GM23338 (cell line): ENCODE results near the gene LRIG1. TPM values are rescaled to one million over a fixed set of nuclear protein-coding genes. Genes with fewer than 3 reads are reported as not detected.

Experiments used
- ATAC-seq: fragments of 200-7000 bp; cut with Tn5 transposase; 3 replicates; pipeline ENCODE4 v1.9.1; 2020
- DNase-seq: peaks from one replicate; pipeline ENCODE4 v3.0.0-alpha.2; 2015; ENCODE audit warnings: low spot score
- H2AFZ ChIP-seq: fragments of 200-600 bp; sonication (generic); 2 replicates; pipeline ENCODE4 v1.8.0; 2016; ENCODE audit warnings: antibody characterized with exemption, mild to moderate bottlenecking, moderate library complexity
- H3F3A ChIP-seq: fragments of 200-600 bp; sonication (generic); replicated peaks from 2 replicates; pipeline ENCODE4 v1.8.0; 2017; ENCODE audit warnings: antibody characterized with exemption, mixed run types, low read depth
- H3K27ac ChIP-seq: fragments of 200-600 bp; sonication (generic); 2 replicates; pipeline ENCODE4 v1.6.1; 2016; ENCODE audit warnings: low read depth
- H3K27me3 ChIP-seq: fragments of 200-600 bp; sonication (generic); 2 replicates; pipeline ENCODE4 v1.8.0; 2016; ENCODE audit warnings: mild to moderate bottlenecking, mixed run types, moderate library complexity; ENCODE audit not compliant: insufficient read depth
- H3K36me3 ChIP-seq: fragments of 200-600 bp; sonication (generic); 2 replicates; pipeline ENCODE4 v1.8.0; 2016; ENCODE audit warnings: mild to moderate bottlenecking; ENCODE audit not compliant: insufficient read depth
- H3K4me1 ChIP-seq: fragments of 200-600 bp; sonication (generic); 2 replicates; pipeline ENCODE4 v1.8.0; 2016; ENCODE audit warnings: mild to moderate bottlenecking, moderate library complexity; ENCODE audit not compliant: insufficient read depth
- H3K4me2 ChIP-seq: fragments of 200-600 bp; sonication (generic); 2 replicates; pipeline ENCODE4 v1.7.1; 2017; ENCODE audit warnings: mixed run types
- H3K4me3 ChIP-seq: fragments of 200-600 bp; sonication (generic); 2 replicates; pipeline ENCODE4 v1.6.1; 2016; ENCODE audit warnings: mixed run types
- H3K79me2 ChIP-seq: fragments of 200-600 bp; sonication (generic); replicated peaks from 2 replicates; pipeline ENCODE4 v1.8.0; 2017; ENCODE audit warnings: mild to moderate bottlenecking; ENCODE audit not compliant: insufficient read depth
- H3K9me2 ChIP-seq: fragments of 200-600 bp; sonication (generic); 2 replicates; pipeline ENCODE4 v1.8.0; 2017; ENCODE audit not compliant: insufficient read depth
- H4K20me1 ChIP-seq: fragments of 200-600 bp; sonication (generic); replicated peaks from 2 replicates; pipeline ENCODE4 v1.8.0; 2017; ENCODE audit warnings: mild to moderate bottlenecking; ENCODE audit not compliant: insufficient read depth
- H3K27ac Mint-ChIP-seq: 2 replicates; pipeline ENCODE4 v1.8.0; 2020; ENCODE audit warnings: inconsistent platforms, mild to moderate bottlenecking, moderate library complexity, mixed read lengths
- H3K27me3 Mint-ChIP-seq: 3 replicates; pipeline ENCODE4 v1.8.0; 2022; ENCODE audit warnings: low read depth, mild to moderate bottlenecking, moderate library complexity, mixed read lengths, inconsistent platforms; ENCODE audit not compliant: insufficient read depth, poor library complexity
- H3K36me3 Mint-ChIP-seq: 3 replicates; pipeline ENCODE4 v1.8.0; 2021; ENCODE audit warnings: low read depth, mild to moderate bottlenecking, inconsistent platforms, moderate library complexity, mixed read lengths
- H3K4me1 Mint-ChIP-seq: 3 replicates; pipeline ENCODE4 v1.8.0; 2020; ENCODE audit warnings: mild to moderate bottlenecking, inconsistent platforms, mixed read lengths
- H3K4me3 Mint-ChIP-seq: 3 replicates; pipeline ENCODE4 v1.8.0; 2021; ENCODE audit warnings: moderate library complexity, mild to moderate bottlenecking, inconsistent platforms, mixed read lengths
- H3K9me3 Mint-ChIP-seq: 3 replicates; pipeline ENCODE4 v1.8.0; 2020; ENCODE audit warnings: moderate library complexity, mild to moderate bottlenecking, inconsistent platforms, mixed read lengths
- CREB1 ChIP-seq: fragments of 250-450 bp; sonication (Bioruptor Pico); IDR thresholded peaks from 2 replicates; pipeline ENCODE4 v1.5.0; 2020; ENCODE audit warnings: low read depth, mild to moderate bottlenecking, moderate library complexity
- EZH2 ChIP-seq: fragments of 200-600 bp; sonication (generic); IDR thresholded peaks from one replicate; pipeline ENCODE4 v1.8.0; 2017; ENCODE audit warnings: antibody characterized with exemption, mild to moderate bottlenecking, low read depth; ENCODE audit not compliant: unreplicated experiment
- EZH2phosphoT487 ChIP-seq: fragments of 200-600 bp; sonication (generic); IDR thresholded peaks from one replicate; pipeline ENCODE4 v1.8.1; 2018; ENCODE audit warnings: antibody characterized with exemption; ENCODE audit not compliant: unreplicated experiment
- JUNB ChIP-seq: IDR thresholded peaks from one replicate; pipeline ENCODE4 v1.6.1; 2016; ENCODE audit warnings: antibody characterized with exemption; ENCODE audit not compliant: unreplicated experiment
- NANOG ChIP-seq: IDR thresholded peaks from 2 replicates; pipeline ENCODE4 v1.6.1; 2016; ENCODE audit warnings: antibody characterized with exemption, borderline replicate concordance
- POLR2AphosphoS5 ChIP-seq: IDR thresholded peaks from 2 replicates; pipeline ENCODE4 v1.6.1; 2016; ENCODE audit warnings: antibody characterized with exemption, low read depth
- STAT1 ChIP-seq: IDR thresholded peaks from one replicate; pipeline ENCODE4 v1.6.1; 2016; ENCODE audit warnings: antibody characterized with exemption; ENCODE audit not compliant: unreplicated experiment
- ZNF114 ChIP-seq: fragments of 250-450 bp; sonication (Bioruptor Pico); IDR thresholded peaks from 2 replicates; pipeline ENCODE4 v1.5.0; 2020; ENCODE audit warnings: mild to moderate bottlenecking, moderate library complexity
- ZNF331 ChIP-seq: fragments of 250-450 bp; sonication (Bioruptor Pico); IDR thresholded peaks from 2 replicates; pipeline ENCODE4 v1.5.0; 2020; ENCODE audit warnings: low read depth, mild to moderate bottlenecking, moderate library complexity
- polyA plus RNA-seq: library from polyadenylated mRNA; unstranded; fragments of >200 nt; fragmentation: Nextera tagmentation; extraction: Ambion mirVana; gene quantifications from 2 replicates; pipeline ENCODE4 v1.2.1, GENCODE V29; 2016
- total RNA-seq: library from RNA; depleted of rRNA; stranded (reverse); fragments of >200 nt; shearing (Covaris generic); gene quantifications from 2 replicates; pipeline ENCODE4 v1.2.3, GENCODE V29; 2014
- TF ChIP-seq, protein P1 (sequence below): IDR thresholded peaks from 2 replicates; pipeline ENCODE4 v1.6.1; 2016; ENCODE audit warnings: antibody characterized with exemption
- TF ChIP-seq, protein P2 (sequence below): fragments of 250-450 bp; sonication (Bioruptor Pico); IDR thresholded peaks from 2 replicates; pipeline ENCODE4 v1.5.0; 2020; ENCODE audit warnings: mild to moderate bottlenecking, moderate library complexity
- TF ChIP-seq, protein P3 (sequence below): IDR thresholded peaks from one replicate; pipeline ENCODE4 v1.6.1; 2018; ENCODE audit warnings: antibody characterized with exemption; ENCODE audit not compliant: unreplicated experiment
- TF ChIP-seq, protein P4 (sequence below), 2 experiments: fragments of 200-600 bp in 1 of 2; sonication (generic) in 1 of 2; conservative IDR thresholded peaks; 2 replicates each; pipeline versions ENCODE4 v1.5.1 to v1.6.1; 2016 to 2017; ENCODE audit warnings: antibody characterized with exemption in 2 of 2, low read depth in 2 of 2, mild to moderate bottlenecking in 2 of 2, moderate library complexity in 1 of 2

Gene LRIG1
- total and polyA plus RNA-seq, 2 experiments from 2014 or later: 40.0 to 134 TPM

DNA sequence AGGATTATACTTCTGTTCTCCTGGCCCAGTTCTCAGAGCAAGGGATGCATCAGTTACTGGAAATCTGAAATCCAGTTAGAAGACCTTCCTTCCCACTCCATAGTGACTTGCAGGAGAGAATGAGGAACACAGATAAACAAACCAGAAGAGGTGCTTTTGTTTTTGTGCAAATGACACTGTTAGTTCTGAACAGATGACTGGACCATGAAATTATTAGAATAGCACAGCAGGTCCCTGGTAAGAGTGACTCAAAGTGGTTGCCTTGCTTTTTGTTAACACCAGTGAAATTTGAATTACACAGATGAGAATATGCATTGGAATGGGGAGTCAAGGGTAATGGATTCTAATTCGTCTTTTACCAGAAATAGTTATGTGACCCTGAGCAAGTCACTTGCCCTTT is 30.4 kb upstream of the LRIG1 start:
- H3K4me1 ChIP-seq: peaks cover 43% of the 10 kb centered on the region
- ATAC-seq (peak; percentile 5), DNase-seq (no peak)
- H3K9me3 Mint-ChIP-seq: no peaks in the 10 kb centered on the region
- H4K20me1 ChIP-seq: no peaks in the 10 kb centered on the region
- no peak overlapping the region for H2AFZ ChIP-seq
- H3K36me3 ChIP-seq: no peaks in the 10 kb centered on the region
- peaks cover 8% of the 10 kb centered on the region for H3K27me3 Mint-ChIP-seq
- H3K79me2 ChIP-seq: no peaks in the 10 kb centered on the region
- peak overlapping the region; percentile 7 for H3K27ac ChIP-seq
- peak overlapping the region; percentile 24; the same call in 1 of the 2 replicates for H3K4me3 ChIP-seq
- H3K4me2 ChIP-seq: peak overlapping the region; percentile 33
- H3F3A ChIP-seq: peaks cover 6% of the 10 kb centered on the region; the same call in 1 of the 2 replicates
- peaks cover 47% of the 10 kb centered on the region for H3K4me1 Mint-ChIP-seq
- H3K27ac Mint-ChIP-seq: no peak overlapping the region; the same call in 1 of the 2 replicates
- TF ChIP-seq, protein P1, sequence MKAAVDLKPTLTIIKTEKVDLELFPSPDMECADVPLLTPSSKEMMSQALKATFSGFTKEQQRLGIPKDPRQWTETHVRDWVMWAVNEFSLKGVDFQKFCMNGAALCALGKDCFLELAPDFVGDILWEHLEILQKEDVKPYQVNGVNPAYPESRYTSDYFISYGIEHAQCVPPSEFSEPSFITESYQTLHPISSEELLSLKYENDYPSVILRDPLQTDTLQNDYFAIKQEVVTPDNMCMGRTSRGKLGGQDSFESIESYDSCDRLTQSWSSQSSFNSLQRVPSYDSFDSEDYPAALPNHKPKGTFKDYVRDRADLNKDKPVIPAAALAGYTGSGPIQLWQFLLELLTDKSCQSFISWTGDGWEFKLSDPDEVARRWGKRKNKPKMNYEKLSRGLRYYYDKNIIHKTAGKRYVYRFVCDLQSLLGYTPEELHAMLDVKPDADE: no peak; the same call in 1 of the 2 replicates
- TF ChIP-seq JUNB: no peak
- TF ChIP-seq, protein P2, sequence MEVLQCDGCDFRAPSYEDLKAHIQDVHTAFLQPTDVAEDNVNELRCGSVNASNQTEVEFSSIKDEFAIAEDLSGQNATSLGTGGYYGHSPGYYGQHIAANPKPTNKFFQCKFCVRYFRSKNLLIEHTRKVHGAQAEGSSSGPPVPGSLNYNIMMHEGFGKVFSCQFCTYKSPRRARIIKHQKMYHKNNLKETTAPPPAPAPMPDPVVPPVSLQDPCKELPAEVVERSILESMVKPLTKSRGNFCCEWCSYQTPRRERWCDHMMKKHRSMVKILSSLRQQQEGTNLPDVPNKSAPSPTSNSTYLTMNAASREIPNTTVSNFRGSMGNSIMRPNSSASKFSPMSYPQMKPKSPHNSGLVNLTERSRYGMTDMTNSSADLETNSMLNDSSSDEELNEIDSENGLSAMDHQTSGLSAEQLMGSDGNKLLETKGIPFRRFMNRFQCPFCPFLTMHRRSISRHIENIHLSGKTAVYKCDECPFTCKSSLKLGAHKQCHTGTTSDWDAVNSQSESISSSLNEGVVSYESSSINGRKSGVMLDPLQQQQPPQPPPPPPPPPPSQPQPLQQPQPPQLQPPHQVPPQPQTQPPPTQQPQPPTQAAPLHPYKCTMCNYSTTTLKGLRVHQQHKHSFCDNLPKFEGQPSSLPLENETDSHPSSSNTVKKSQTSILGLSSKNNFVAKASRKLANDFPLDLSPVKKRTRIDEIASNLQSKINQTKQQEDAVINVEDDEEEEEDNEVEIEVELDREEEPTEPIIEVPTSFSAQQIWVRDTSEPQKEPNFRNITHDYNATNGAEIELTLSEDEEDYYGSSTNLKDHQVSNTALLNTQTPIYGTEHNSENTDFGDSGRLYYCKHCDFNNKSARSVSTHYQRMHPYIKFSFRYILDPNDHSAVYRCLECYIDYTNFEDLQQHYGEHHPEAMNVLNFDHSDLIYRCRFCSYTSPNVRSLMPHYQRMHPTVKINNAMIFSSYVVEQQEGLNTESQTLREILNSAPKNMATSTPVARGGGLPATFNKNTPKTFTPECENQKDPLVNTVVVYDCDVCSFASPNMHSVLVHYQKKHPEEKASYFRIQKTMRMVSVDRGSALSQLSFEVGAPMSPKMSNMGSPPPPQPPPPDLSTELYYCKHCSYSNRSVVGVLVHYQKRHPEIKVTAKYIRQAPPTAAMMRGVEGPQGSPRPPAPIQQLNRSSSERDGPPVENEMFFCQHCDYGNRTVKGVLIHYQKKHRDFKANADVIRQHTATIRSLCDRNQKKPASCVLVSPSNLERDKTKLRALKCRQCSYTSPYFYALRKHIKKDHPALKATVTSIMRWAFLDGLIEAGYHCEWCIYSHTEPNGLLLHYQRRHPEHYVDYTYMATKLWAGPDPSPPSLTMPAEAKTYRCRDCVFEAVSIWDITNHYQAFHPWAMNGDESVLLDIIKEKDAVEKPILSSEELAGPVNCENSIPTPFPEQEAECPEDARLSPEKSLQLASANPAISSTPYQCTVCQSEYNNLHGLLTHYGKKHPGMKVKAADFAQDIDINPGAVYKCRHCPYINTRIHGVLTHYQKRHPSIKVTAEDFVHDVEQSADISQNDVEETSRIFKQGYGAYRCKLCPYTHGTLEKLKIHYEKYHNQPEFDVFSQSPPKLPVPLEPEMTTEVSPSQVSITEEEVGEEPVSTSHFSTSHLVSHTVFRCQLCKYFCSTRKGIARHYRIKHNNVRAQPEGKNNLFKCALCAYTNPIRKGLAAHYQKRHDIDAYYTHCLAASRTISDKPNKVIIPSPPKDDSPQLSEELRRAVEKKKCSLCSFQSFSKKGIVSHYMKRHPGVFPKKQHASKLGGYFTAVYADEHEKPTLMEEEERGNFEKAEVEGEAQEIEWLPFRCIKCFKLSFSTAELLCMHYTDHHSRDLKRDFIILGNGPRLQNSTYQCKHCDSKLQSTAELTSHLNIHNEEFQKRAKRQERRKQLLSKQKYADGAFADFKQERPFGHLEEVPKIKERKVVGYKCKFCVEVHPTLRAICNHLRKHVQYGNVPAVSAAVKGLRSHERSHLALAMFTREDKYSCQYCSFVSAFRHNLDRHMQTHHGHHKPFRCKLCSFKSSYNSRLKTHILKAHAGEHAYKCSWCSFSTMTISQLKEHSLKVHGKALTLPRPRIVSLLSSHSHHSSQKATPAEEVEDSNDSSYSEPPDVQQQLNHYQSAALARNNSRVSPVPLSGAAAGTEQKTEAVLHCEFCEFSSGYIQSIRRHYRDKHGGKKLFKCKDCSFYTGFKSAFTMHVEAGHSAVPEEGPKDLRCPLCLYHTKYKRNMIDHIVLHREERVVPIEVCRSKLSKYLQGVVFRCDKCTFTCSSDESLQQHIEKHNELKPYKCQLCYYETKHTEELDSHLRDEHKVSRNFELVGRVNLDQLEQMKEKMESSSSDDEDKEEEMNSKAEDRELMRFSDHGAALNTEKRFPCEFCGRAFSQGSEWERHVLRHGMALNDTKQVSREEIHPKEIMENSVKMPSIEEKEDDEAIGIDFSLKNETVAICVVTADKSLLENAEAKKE (CRISPR knock-in tag): peak; percentile 36; the same call in 1 of the 2 replicates
- no peak for TF ChIP-seq CREB1 (CRISPR knock-in tag)
- no peak for TF ChIP-seq STAT1
- TF ChIP-seq ZNF331 (CRISPR knock-in tag): no peak
- TF ChIP-seq EZH2phosphoT487: no peak
- TF ChIP-seq EZH2: no peak
- no peak for TF ChIP-seq POLR2AphosphoS5
- TF ChIP-seq NANOG: peak; percentile 29; the same call in 1 of the 2 replicates
- no peak for TF ChIP-seq ZNF114
- TF ChIP-seq, protein P3, sequence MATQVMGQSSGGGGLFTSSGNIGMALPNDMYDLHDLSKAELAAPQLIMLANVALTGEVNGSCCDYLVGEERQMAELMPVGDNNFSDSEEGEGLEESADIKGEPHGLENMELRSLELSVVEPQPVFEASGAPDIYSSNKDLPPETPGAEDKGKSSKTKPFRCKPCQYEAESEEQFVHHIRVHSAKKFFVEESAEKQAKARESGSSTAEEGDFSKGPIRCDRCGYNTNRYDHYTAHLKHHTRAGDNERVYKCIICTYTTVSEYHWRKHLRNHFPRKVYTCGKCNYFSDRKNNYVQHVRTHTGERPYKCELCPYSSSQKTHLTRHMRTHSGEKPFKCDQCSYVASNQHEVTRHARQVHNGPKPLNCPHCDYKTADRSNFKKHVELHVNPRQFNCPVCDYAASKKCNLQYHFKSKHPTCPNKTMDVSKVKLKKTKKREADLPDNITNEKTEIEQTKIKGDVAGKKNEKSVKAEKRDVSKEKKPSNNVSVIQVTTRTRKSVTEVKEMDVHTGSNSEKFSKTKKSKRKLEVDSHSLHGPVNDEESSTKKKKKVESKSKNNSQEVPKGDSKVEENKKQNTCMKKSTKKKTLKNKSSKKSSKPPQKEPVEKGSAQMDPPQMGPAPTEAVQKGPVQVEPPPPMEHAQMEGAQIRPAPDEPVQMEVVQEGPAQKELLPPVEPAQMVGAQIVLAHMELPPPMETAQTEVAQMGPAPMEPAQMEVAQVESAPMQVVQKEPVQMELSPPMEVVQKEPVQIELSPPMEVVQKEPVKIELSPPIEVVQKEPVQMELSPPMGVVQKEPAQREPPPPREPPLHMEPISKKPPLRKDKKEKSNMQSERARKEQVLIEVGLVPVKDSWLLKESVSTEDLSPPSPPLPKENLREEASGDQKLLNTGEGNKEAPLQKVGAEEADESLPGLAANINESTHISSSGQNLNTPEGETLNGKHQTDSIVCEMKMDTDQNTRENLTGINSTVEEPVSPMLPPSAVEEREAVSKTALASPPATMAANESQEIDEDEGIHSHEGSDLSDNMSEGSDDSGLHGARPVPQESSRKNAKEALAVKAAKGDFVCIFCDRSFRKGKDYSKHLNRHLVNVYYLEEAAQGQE: no peak
- TF ChIP-seq, protein P4, sequence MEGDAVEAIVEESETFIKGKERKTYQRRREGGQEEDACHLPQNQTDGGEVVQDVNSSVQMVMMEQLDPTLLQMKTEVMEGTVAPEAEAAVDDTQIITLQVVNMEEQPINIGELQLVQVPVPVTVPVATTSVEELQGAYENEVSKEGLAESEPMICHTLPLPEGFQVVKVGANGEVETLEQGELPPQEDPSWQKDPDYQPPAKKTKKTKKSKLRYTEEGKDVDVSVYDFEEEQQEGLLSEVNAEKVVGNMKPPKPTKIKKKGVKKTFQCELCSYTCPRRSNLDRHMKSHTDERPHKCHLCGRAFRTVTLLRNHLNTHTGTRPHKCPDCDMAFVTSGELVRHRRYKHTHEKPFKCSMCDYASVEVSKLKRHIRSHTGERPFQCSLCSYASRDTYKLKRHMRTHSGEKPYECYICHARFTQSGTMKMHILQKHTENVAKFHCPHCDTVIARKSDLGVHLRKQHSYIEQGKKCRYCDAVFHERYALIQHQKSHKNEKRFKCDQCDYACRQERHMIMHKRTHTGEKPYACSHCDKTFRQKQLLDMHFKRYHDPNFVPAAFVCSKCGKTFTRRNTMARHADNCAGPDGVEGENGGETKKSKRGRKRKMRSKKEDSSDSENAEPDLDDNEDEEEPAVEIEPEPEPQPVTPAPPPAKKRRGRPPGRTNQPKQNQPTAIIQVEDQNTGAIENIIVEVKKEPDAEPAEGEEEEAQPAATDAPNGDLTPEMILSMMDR (conservative IDR thresholded peaks at IDR 0.05; ENCODE audit: low read depth in 2 of 2): no peak
- H3K36me3 Mint-ChIP-seq: no peaks in the 10 kb centered on the region
- H3K27me3 ChIP-seq: peaks cover 6% of the 10 kb centered on the region; the same call in 1 of the 2 replicates
- H3K9me2 ChIP-seq: no peaks in the 10 kb centered on the region
- H3K4me3 Mint-ChIP-seq: peak overlapping the region; percentile 40; the same call in 2 of the 3 replicates
